Pulmonary artery endothelial cell (primary cell): Measurements from ENCODE around the gene PDE4D. TPM values are rescaled to one million over a fixed set of nuclear protein-coding genes. Genes with fewer than 3 reads are reported as not detected.
"Not testable (repeated sequence)": the region's sequence is repeated elsewhere in the genome, so short reads cannot be mapped to it uniquely, and the experiment has no call there.

Experiments used
- DNase-seq: peaks from one replicate; pipeline ENCODE4 v3.0.0-alpha.2; 2011; ENCODE audit warnings: low read depth, low spot score
- total RNA-seq: library from RNA; depleted of rRNA; stranded (reverse); fragments of >200 nt; gene quantifications from 2 replicates; pipeline ENCODE4 v1.2.3, GENCODE V29; 2014

The PDE4D gene
- total RNA-seq, 1 donor from 2014 or later, result 22.4 TPM

DNA sequence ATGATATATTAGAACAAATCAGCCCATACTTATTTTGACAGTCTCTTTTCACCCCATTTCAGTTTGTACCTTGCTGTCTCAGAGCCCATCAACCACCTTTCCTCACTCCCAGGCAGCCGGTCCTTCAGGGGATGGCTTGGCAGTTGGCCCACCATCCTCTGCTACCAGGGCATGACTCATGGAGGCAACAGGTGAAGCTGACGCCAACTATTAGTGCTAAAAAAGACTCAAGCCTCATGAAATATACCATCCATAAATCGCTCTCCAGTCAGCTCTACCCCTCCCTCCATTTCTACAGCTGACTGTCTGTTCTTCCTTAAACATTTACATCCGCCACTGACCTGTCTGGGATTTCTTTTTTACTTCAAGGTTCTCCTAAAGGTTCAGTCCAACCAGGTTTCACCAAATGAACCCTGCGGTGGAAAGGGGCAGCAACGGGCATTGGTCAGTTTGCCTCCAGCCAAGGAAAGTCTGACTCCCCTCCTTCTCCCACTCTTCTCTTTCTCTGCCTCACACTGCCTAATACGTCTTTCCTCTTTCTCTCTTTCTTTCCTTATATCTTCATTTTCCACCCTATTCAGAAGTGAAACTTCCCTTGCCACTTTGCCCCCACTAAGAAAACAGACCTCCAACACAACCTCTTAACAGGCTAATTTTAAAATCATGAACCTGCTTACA, 871.5 kb downstream of the PDE4D start:
- DNase-seq, result no peak

- no peak for DNase-seq
Observed at GRCh38 chr5:59021286-59021673, 872.2 kb downstream of the PDE4D start.

DNA sequence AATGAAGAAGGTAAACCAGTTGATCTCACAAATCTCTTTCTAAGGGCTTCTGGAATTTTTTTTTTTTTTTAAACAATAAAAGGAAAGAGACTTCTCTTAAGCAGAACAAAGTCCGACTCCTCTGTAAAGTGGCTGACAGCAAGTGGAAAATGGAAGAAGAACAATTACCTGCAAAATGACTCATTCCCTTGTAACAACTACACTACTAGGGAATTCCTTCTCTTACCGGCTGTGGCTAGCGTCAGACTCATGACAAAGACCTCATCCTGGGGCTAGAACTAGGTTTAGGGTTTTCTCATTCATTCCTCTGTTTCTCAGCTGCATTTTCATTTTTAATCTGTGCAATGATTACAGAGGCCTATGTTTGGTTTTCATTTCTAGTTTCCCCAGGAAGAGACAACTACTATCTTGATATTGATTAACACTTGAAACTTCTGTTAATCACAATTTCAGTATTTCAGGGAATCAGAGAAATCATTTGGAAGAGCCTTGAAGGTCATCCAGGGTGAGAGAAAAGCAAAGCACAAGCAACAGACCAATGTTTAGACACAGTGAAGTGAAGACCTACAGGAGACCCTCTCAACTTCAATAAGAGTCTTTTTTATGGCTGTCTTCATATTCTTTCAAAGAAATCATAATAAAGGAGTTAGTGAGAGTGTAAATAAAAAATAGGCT, 872.8 kb downstream of the PDE4D start:
- DNase-seq, result no peak

DNA sequence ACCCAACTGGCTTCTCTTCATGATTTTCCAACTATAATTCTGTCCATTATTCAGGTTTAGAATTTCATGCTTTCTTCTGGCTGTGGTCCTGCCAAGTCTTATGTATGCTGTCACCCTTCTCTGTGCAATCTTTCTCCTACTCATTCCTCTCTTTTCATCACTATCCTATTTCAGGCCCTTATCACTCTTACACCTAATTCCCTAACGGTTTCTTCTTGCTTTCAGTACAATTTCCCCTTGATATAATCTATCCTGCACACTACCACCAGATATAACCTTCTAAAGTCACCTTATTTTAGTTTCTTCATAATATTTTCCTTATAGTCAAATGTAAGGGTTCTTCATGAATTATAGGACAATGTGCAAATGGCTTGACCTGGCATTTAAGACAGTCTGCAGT, 874.4 kb downstream of the PDE4D start:
- no peak for DNase-seq

- DNase-seq, result no peak
Observed at GRCh38 chr5:59016925-59017324, 876.6 kb downstream of the PDE4D start.

DNA sequence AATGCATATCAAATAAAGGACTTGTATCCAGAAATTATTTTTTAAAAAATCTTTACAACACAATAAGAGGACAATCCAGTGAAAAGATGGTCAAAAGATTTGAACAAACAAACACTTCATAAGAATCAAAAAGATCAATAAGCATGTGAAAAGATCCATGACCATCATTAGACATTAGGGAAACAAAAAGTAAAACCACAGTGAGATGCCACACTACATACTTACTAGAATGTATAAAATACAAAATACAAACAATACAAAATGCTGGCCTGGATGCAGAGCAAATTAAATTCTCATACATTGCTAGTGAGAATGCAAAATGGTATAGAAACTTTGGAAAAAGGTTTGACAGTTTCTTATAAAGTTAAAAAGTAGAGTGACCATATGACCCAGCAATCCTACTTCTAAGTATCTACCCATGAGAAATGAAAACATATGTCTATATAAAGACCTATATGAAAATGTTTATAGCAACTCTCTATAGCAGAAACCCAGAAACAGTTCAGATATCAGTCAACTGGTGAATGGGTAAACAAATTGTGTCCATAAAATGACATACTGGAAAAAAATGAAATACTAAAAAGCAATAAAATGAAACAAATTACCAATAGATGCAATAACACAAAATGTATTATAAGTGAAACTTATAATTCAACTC, 884.6 kb downstream of the PDE4D start:
- DNase-seq, result no peak

- DNase-seq, result no peak
Observed at GRCh38 chr5:59007460-59008063, 886.0 kb downstream of the PDE4D start.

- no peak for DNase-seq
Observed at GRCh38 chr5:59005934-59006701, 887.4 kb downstream of the PDE4D start.

DNA sequence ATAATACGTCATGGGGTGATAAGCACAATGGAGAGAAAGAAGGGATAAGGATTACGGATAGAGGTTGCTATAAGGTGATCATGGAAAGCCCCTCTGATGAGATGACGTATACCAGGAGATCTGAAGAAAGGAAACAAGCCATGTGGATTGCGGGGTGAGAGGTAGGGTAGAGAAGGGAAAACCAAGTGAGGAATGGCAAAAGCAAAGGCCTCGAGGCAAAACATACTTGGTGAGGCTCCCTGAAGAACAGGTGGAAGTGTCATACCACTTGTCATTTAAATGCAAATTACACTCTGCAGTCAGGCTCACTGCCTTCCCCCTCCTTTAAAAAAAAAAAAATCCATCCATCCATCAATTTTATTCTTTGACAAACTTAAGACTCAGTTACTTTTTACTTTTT, 889.9 kb downstream of the PDE4D start:
- no peak for DNase-seq

GRCh38 chr5:59003124-59003523, 890.4 kb downstream of the PDE4D start:
- no peak for DNase-seq

DNA sequence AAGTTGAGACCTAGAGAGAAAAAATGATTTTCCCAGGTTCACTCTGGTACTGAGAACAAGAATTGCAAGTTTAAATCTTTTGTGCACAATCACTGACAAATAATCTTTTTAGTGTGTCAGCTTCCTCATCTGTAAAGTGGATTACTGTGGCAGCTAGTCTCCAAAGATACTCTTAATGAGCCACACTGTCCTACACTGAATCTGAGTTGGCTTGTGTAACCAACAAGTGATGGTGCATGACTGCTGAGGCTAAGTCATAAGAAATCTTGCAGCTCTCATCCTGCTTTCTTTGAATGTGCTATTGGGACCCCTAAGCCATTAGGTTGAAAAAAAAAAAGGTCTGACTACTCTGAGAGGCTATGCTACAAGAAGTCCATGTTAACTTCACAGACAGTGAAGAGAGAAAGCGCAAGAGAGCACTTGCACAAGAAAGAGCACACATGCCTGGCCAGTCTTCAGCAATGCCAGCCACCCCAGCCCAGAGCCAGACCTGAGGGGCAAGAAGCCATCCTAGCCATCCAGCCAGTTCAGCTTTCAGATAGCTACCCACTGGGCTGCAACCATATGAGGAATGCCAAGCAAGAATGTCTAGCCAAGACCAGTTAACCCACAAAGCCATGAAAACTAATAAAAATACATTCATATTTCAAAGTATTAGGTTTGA, 891.2 kb downstream of the PDE4D start:
- DNase-seq, result no peak

- no peak for DNase-seq
Observed at GRCh38 chr5:59001716-59002115, 891.8 kb downstream of the PDE4D start.

- no peak for DNase-seq
Observed at GRCh38 chr5:59001154-59001553, 892.4 kb downstream of the PDE4D start.

DNA sequence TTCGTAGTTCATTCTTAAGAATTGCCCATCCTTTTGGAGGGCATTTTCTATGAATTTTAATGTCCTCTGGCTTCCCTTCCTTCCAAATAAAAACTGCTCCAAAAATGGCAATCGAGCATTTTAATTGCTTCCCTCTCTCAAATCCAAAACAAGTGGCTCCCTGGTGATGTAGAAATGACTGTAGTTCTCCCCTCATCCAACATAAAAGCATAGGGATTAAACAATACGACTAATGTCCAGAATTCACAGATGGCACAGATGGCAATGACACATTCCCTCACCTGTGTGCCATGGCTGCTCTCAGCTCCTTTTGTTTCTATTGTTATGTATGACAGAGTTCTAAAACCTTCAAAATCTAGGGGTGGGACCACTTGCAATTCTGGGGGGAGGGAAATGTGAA, 893.3 kb downstream of the PDE4D start:
- no peak for DNase-seq

DNA sequence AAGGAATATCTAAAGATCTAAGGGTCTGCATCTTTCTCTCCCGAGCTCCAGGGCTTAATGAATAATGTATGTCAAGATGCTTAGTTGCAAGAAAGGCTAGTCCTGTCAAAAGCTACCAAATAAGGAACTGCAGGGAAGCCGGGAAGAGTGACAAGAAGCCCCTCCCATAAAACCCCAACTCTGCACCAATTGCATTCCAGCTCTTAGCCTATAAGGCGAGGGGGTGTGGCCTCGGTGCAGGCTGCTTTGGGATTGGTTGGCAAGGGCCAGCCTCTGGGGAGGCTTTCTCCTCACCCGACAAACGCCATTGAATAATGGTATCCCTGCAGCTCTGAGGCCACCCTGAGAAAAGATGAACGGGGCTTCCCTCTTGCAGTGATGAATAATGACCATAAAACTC, 893.7 kb downstream of the PDE4D start:
- DNase-seq, result no peak

- DNase-seq, result no peak
Observed at GRCh38 chr5:58998544-58998943, 895.0 kb downstream of the PDE4D start.

- not testable (repeated sequence) for DNase-seq
Observed at GRCh38 chr5:58995779-58996178, 897.7 kb downstream of the PDE4D start.

GRCh38 chr5:58993461-58993860, 900.1 kb downstream of the PDE4D start:
- DNase-seq, result no peak

- DNase-seq, result no peak
Observed at GRCh38 chr5:58988938-58989337, 904.6 kb downstream of the PDE4D start.

- DNase-seq, result no peak
Observed at GRCh38 chr5:58987193-58987592, 906.3 kb downstream of the PDE4D start.

DNA sequence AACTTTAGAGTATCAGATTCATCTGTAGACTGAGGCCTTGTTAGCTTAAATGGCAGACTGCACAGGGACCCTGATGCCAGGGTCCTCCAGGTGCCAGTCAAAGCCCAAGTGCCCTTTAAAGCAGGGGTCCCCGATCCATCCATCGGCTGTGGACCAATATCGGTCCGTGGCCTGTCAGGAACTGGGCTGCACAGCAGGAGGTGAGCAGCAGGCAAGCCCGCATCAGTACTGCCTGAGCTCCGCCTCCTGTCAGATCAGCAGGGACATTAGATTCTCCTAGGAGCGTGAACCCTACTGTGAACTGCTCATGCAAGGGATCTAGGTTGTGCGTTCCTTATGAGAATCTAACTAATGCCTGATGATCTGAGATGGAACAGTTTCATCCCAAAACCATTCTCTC, 907.2 kb downstream of the PDE4D start:
- no peak for DNase-seq
